HepG2 (cell line): ENCODE measurements around the gene EIF4G2. TPM values are rescaled to one million over a fixed set of nuclear protein-coding genes. Genes with fewer than 3 reads are reported as not detected.
A peak's percentile ranks its signal among the peaks of the same experiment; 100 is the strongest.

Experiments
- ARNT2 ChIP-seq: sonication (generic); formaldehyde crosslinking; IDR thresholded peaks from 2 replicates; pipeline ENCODE4 v1.8.0; 2022; ENCODE audit warnings: mild to moderate bottlenecking, low read depth, missing genetic modification reagents, moderate library complexity
- BRD4 ChIP-seq: sonication (generic); formaldehyde crosslinking; IDR thresholded peaks from 2 replicates; pipeline ENCODE4 v1.4.0; 2020; ENCODE audit warnings: missing genetic modification reagents
- CBFB ChIP-seq: sonication (generic); formaldehyde crosslinking; IDR thresholded peaks from 2 replicates; pipeline ENCODE4 v1.4.0; 2020; ENCODE audit warnings: missing genetic modification reagents
- REL ChIP-seq: sonication (generic); formaldehyde crosslinking; conservative IDR thresholded peaks from 2 replicates; pipeline ENCODE4 v1.8.0; 2022; ENCODE audit warnings: mild to moderate bottlenecking, missing genetic modification reagents, moderate library complexity
- SOX13 ChIP-seq, 3 experiments: fragments of 450-650 bp in 1 of 3; sonication (generic) in 1 of 3; formaldehyde crosslinking in 1 of 3; IDR thresholded peaks in 2 of 3; conservative IDR thresholded peaks in 1 of 3; 2 replicates each; pipeline versions ENCODE4 v1.5.0 to v1.6.1; 2016 to 2020; ENCODE audit warnings: antibody characterized with exemption in 1 of 3, mild to moderate bottlenecking in 1 of 3, missing compliant biosample characterization in 1 of 3, missing genetic modification reagents in 1 of 3, moderate library complexity in 1 of 3
- polyA plus RNA-seq, 8 experiments: library from polyadenylated mRNA; depleted of rRNA in 3 of 8; stranded (reverse) in 7 of 8; unstranded in 1 of 8; fragments of >200 nt; fragmentation: Illumina TruSeq in 4 of 8; extraction: Trizol in 4 of 8; gene quantifications; 2 replicates each; pipeline versions ENCODE4 v1.2.1 to v1.2.3, GENCODE V29; 2011 to 2016; ENCODE audit warnings: low read depth in 4 of 8, missing spikeins in 1 of 8, mixed read lengths in 1 of 8; ENCODE audit not compliant: insufficient read depth in 1 of 8
- total RNA-seq, 5 experiments: library from RNA; depleted of rRNA; stranded (reverse); fragments of >200 nt; fragmentation: Illumina TruSeq; extraction: Trizol; gene quantifications; 2 replicates each; pipeline ENCODE4 v1.2.3, GENCODE V29; 2016; ENCODE audit warnings: low read depth in 1 of 5
- TF ChIP-seq, protein P1 (sequence below): sonication (generic); formaldehyde crosslinking; IDR thresholded peaks from 2 replicates; pipeline ENCODE4 v1.8.1; 2023; ENCODE audit warnings: mild to moderate bottlenecking, inconsistent platforms, moderate library complexity, missing genetic modification reagents, borderline replicate concordance
- TF ChIP-seq, protein P2 (sequence below): sonication (generic); formaldehyde crosslinking; IDR thresholded peaks from 2 replicates; pipeline ENCODE4 v1.4.0; 2020; ENCODE audit warnings: missing genetic modification reagents, borderline replicate concordance

EIF4G2 gene
- total and polyA plus RNA-seq, 2 of the 13 experiments (the other 11 are each of a cell fraction or from before 2014, with no cell fraction given), result 362 to 546 TPM

DNA sequence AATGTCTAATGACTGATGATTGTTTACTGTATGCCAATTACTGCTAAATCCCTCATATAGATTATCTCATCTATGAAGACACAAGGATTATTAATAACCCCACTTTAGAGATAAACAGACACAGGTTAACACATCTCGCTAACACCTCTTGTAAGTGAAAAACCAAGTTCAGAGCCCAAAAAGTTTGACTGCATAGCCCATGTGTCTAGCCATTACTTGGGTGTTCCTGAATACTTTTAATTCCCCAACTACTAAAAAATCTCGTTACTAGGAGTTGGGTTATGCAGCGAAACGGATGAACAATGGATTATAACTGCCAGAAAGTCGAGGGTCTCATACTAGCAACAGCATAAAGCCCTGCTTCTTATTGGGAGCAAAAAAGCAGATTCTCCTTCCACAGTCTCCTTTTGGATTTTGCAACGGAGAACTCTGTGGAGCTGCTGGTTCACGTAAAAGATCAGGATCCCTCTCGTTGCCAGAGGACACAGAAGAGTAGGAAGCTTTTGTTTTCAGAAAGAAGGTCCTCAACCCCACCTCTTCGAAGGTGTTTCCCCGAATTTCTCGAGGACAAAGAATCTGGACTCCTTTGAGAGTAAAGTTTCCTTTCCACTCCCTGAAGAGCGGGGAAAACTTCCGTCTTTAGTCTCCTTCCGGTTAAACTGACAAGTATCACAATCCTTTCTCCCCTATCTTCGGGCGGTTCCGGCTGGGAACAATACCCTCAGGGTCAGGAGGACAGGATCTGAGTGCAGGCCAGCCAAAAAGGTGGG, 48.1 kb upstream of the EIF4G2 start (continued):
- TF ChIP-seq ARNT2 (CRISPR knock-in tag), result 0 out of 2 replicates have a peak, but pooled peaks have one; percentile 15
- TF ChIP-seq CBFB (CRISPR knock-in tag), result no peak
- 0 out of 2 replicates have a peak, but pooled peaks have one; percentile 14 for TF ChIP-seq REL (CRISPR knock-in tag)
- TF ChIP-seq, protein P1, sequence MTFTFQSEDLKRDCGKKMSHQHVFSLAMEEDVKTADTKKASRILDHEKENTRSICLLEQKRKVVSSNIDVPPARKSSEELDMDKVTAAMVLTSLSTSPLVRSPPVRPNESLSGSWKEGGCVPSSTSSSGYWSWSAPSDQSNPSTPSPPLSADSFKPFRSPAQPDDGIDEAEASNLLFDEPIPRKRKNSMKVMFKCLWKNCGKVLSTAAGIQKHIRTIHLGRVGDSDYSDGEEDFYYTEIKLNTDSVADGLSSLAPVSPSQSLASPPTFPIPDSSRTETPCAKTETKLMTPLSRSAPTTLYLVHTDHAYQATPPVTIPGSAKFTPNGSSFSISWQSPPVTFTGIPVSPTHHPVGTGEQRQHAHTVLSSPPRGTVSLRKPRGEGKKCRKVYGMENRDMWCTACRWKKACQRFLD (CRISPR knock-in tag), result no peak
- TF ChIP-seq SOX13 (IDR thresholded peaks at IDR 0.05), result 0 out of 2 replicates have a peak, but pooled peaks have one; percentile 46
- peak in 1 of 2 experiments; percentile 51; a peak in 2 of 4 replicates for TF ChIP-seq SOX13 (CRISPR knock-in tag; conservative IDR thresholded peaks at IDR 0.05 in 1 of 2, IDR thresholded peaks at IDR 0.05 in 1 of 2)
- TF ChIP-seq, protein P2, sequence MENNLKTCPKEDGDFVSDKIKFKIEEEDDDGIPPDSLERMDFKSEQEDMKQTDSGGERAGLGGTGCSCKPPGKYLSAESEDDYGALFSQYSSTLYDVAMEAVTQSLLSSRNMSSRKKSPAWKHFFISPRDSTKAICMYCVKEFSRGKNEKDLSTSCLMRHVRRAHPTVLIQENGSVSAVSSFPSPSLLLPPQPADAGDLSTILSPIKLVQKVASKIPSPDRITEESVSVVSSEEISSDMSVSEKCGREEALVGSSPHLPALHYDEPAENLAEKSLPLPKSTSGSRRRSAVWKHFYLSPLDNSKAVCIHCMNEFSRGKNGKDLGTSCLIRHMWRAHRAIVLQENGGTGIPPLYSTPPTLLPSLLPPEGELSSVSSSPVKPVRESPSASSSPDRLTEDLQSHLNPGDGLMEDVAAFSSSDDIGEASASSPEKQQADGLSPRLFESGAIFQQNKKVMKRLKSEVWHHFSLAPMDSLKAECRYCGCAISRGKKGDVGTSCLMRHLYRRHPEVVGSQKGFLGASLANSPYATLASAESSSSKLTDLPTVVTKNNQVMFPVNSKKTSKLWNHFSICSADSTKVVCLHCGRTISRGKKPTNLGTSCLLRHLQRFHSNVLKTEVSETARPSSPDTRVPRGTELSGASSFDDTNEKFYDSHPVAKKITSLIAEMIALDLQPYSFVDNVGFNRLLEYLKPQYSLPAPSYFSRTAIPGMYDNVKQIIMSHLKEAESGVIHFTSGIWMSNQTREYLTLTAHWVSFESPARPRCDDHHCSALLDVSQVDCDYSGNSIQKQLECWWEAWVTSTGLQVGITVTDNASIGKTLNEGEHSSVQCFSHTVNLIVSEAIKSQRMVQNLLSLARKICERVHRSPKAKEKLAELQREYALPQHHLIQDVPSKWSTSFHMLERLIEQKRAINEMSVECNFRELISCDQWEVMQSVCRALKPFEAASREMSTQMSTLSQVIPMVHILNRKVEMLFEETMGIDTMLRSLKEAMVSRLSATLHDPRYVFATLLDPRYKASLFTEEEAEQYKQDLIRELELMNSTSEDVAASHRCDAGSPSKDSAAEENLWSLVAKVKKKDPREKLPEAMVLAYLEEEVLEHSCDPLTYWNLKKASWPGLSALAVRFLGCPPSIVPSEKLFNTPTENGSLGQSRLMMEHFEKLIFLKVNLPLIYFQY (CRISPR knock-in tag), result no peak
- TF ChIP-seq BRD4, result no peak
